SH-SY5Y (cell line): Measurements from ENCODE around the gene SMTN.

ENCODE experiments used
- GATA2 ChIP-seq: IDR thresholded peaks from 2 replicates; pipeline ENCODE4 v1.6.1; 2011; ENCODE audit warnings: mild to moderate bottlenecking, low read depth, low read length
- GATA3 ChIP-seq: IDR thresholded peaks from 2 replicates; pipeline ENCODE4 v1.6.1; 2011; ENCODE audit warnings: low read depth, mild to moderate bottlenecking, low read length, moderate library complexity

DNA sequence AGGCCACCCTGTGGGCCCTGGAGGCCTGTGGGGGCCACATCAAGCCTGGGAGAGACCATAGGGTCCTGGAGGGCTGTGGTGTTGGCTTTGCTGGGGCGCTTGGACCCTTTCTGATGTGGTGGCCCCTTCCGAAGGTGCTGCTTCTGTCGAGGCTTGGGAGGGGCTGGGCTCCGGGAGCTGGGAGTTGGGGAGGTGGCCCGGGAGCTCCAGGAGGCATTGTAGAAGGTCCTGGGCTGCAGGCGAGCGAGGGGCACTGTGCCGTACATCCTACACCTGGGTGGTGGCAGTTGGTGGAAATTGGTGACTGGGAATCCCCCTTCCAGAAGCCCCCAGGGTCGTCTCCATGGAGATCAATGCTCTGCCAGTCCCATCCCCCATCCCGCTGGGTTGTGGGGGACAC is 56.6 kb downstream of the SMTN start:
- TF ChIP-seq GATA2 = no peak
- no peak for TF ChIP-seq GATA3
